Tibial nerve (tissue), 4 donors: ENCODE measurements around the gene PLAAT4.

Source experiments
- CTCF ChIP-seq, 5 experiments: fragments of 200-600 bp in 3 of 5; fragments of 450-650 bp in 2 of 5; sonication (generic) in 3 of 5; IDR thresholded peaks; one replicate each; pipeline ENCODE4 v1.5.1; 2016 to 2019; ENCODE audit warnings: antibody characterized with exemption in 5 of 5, mild to moderate bottlenecking in 3 of 5, moderate library complexity in 2 of 5
- EP300 ChIP-seq, 2 donors: sonication (generic); formaldehyde crosslinking; IDR thresholded peaks; one replicate each; pipeline ENCODE4 v1.6.1; 2017; ENCODE audit warnings: antibody characterized with exemption in 2 of 2, mild to moderate bottlenecking in 1 of 2
- POLR2A ChIP-seq, 2 donors: fragments of 450-650 bp; IDR thresholded peaks; one replicate each; pipeline ENCODE4 v1.6.1; 2017; ENCODE audit warnings: antibody characterized with exemption in 2 of 2, mild to moderate bottlenecking in 2 of 2, moderate library complexity in 2 of 2

- TF ChIP-seq POLR2A (IDR thresholded peaks at IDR 0.05) (no peak), CTCF (IDR thresholded peaks at IDR 0.05) (no peak), EP300 (IDR thresholded peaks at IDR 0.05) (no peak)
Observed at GRCh38 chr11:63499874-63500273, 36.7 kb upstream of the PLAAT4 start.
